Smooth muscle cell (in vitro differentiated cells): ENCODE data around the gene C5orf46. TPM values are rescaled to one million over a fixed set of nuclear protein-coding genes. Genes with fewer than 3 reads are reported as not detected.

Experiments
- DNase-seq: peaks from one replicate; lab custom pipeline; 2025; ENCODE audit not compliant: unreplicated experiment; lab: John Stamatoyannopoulos, UW
- H2AFZ ChIP-seq: fragments of 200-600 bp; sonication (generic); 2 replicates; pipeline ENCODE4 v1.6.0; 2016; ENCODE audit warnings: antibody characterized with exemption, low read depth, mild to moderate bottlenecking
- H3F3A ChIP-seq: fragments of 200-600 bp; sonication (generic); 2 replicates; pipeline ENCODE4 v1.6.0; 2017; ENCODE audit warnings: antibody characterized with exemption, low read depth
- H3K27ac ChIP-seq: fragments of 200-600 bp; sonication (generic); 2 replicates; pipeline ENCODE4 v1.5.1; 2016; ENCODE audit warnings: low read depth, mild to moderate bottlenecking
- H3K27me3 ChIP-seq: fragments of 200-600 bp; sonication (generic); 2 replicates; pipeline ENCODE4 v1.6.1; 2016; ENCODE audit warnings: low read depth, mild to moderate bottlenecking
- H3K36me3 ChIP-seq: fragments of 200-600 bp; sonication (generic); 2 replicates; pipeline ENCODE4 v1.5.1; 2016; ENCODE audit warnings: low read depth
- H3K4me1 ChIP-seq: fragments of 200-600 bp; sonication (generic); 2 replicates; pipeline ENCODE4 v1.5.1; 2016; ENCODE audit warnings: low read depth
- H3K4me2 ChIP-seq: fragments of 200-600 bp; sonication (generic); 2 replicates; pipeline ENCODE4 v1.6.0; 2016; ENCODE audit warnings: mild to moderate bottlenecking
- H3K4me3 ChIP-seq: fragments of 200-600 bp; sonication (generic); 2 replicates; pipeline ENCODE4 v1.5.1; 2016; ENCODE audit warnings: mild to moderate bottlenecking
- H3K79me2 ChIP-seq: fragments of 200-600 bp; sonication (generic); 2 replicates; pipeline ENCODE4 v1.6.0; 2016; ENCODE audit warnings: low read depth, mild to moderate bottlenecking
- H3K9ac ChIP-seq: fragments of 200-600 bp; sonication (generic); 2 replicates; pipeline ENCODE4 v1.6.0; 2016; ENCODE audit warnings: low read depth
- H3K9me3 ChIP-seq: fragments of 200-600 bp; sonication (generic); replicated peaks from 2 replicates; pipeline ENCODE4 v1.5.1; 2016; ENCODE audit warnings: low read depth
- H4K20me1 ChIP-seq: fragments of 200-600 bp; sonication (generic); 2 replicates; pipeline ENCODE4 v1.6.0; 2016; ENCODE audit warnings: low read depth
- CTCF ChIP-seq: fragments of 200-600 bp; sonication (generic); IDR thresholded peaks from 2 replicates; pipeline ENCODE4 v1.5.1; 2017; ENCODE audit warnings: borderline replicate concordance, mild to moderate bottlenecking, antibody characterized with exemption; ENCODE audit not compliant: insufficient read depth, poor library complexity, severe bottlenecking
- WGBS: methylation state at CpG from one replicate; pipeline ENCODE4 v1.1.7; 2016; ENCODE audit warnings: low lambda C conversion rate; 5-methylcytosine and 5-hydroxymethylcytosine counted together
- polyA plus RNA-seq: library from polyadenylated mRNA; unstranded; fragments of >200 nt; fragmentation: Nextera tagmentation; extraction: Ambion mirVana; gene quantifications from 2 replicates; pipeline ENCODE4 v1.2.1, GENCODE V29; 2016
- total RNA-seq: library from RNA; depleted of rRNA; stranded (reverse); fragments of >200 nt; gene quantifications from 2 replicates; pipeline ENCODE4 v1.2.3, GENCODE V29; 2014

C5orf46 gene
- total and polyA plus RNA-seq, 2 experiments from 2014 or later, result 10.2 to 27.1 TPM

GRCh38 chr5:147879784-147880183 is 26.6 kb downstream of the C5orf46 start:
- no peaks in the 10 kb centered on the region for H3F3A ChIP-seq
- no peaks in the 10 kb centered on the region for H3K79me2 ChIP-seq
- no peak overlapping the region for H3K4me3 ChIP-seq
- H3K4me2 ChIP-seq, result no peak overlapping the region
- WGBS, result 97% methylated on average over 3 of the region's 3 CpGs
- no peak overlapping the region for H3K27ac ChIP-seq
- peaks cover 89% of the 10 kb centered on the region for H3K27me3 ChIP-seq
- no peaks in the 10 kb centered on the region for H3K9me3 ChIP-seq
- TF ChIP-seq CTCF, result no peak
- DNase-seq, result no peak
- H3K36me3 ChIP-seq, result no peaks in the 10 kb centered on the region
- H3K9ac ChIP-seq, result no peak overlapping the region
- H3K4me1 ChIP-seq, result peaks cover 2% of the 10 kb centered on the region
- H4K20me1 ChIP-seq, result no peaks in the 10 kb centered on the region
- no peak overlapping the region for H2AFZ ChIP-seq

DNA sequence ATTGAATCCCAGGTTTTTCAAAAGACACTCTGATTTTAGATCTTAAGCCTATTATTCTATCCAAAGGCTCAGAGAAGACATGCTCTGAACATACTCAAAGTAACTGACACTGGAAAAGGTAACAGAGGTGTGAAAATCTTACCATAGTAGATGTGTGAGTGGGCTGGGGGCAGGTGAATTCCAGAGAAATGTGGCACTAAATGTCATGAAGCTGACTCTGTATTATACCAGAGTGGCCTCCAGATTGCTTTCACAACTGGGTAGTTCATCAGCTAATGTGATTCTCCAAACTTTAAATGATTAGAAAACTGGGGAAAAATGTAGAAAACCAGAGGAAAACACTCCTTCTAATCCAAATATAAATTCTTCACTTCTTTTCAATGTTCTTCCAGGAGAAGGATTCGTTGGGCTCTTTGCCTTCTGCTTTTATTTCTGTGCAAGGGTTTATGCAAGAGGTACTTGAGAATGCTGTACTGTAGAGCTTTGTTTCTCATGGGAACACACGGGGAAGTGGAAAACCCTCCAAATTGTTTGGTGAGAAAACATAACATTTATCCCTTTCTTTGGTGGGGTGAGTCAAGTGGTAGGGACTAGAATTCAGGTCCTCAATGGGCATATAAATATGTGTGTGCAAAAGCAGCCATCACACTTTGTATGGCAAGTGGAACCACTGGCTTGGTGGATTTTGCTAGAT is 28.1 kb downstream of the C5orf46 start, which contains the start of gene SCGB3A2:
SCGB3A2 (plus strand) TSS at position 646 of the 694 bp plus-strand sequence. CDS start 93 bp downstream, outside the sequence.
- Histone ChIP-seq H3K36me3 (no peaks in the 10 kb centered on the region), H3K4me1 (peaks cover 6% of the 10 kb centered on the region), H3K4me2 (no peak within 1 kb of the TSS), H3F3A (no peaks in the 10 kb centered on the region), H4K20me1 (no peaks in the 10 kb centered on the region), H3K79me2 (no peaks in the 10 kb centered on the region), H3K4me3 (no peak within 1 kb of the TSS), H3K9me3 (no peaks in the 10 kb centered on the region), H3K27ac (no peak within 1 kb of the TSS), H3K27me3 (peaks cover 89% of the 10 kb centered on the region), H2AFZ (no peak within 1 kb of the TSS), H3K9ac (no peak within 1 kb of the TSS)
- WGBS, result 79% methylated on average over 2 of the region's 2 CpGs
- DNase-seq, result no peak
- no peak for TF ChIP-seq CTCF

DNA sequence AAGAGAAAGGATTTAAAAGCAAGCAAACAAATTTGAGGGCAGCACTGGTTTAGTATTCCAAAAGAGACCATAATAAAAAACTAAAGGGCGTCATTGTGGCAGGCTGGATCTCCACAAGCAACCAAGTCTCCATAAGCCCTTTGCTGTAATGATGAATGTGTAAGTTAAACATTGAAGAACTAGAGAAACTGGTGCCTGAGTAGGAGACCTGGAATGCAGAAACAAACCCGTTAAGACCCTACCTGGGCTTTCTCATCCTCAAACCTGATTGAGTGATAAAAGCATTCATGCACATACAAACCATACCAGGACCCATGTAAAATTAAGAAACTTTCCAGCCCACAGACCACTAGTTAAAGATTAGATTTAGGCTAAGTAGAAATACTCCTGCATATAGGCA is 29.7 kb downstream of the C5orf46 start:
- no peaks in the 10 kb centered on the region for H4K20me1 ChIP-seq
- no peak overlapping the region for H2AFZ ChIP-seq
- peaks cover 6% of the 10 kb centered on the region for H3K4me1 ChIP-seq
- H3K36me3 ChIP-seq, result no peaks in the 10 kb centered on the region
- 59% methylated on average over 2 of the region's 2 CpGs for WGBS
- peaks cover 100% of the 10 kb centered on the region for H3K27me3 ChIP-seq
- no peaks in the 10 kb centered on the region for H3F3A ChIP-seq
- H3K9ac ChIP-seq, result no peak overlapping the region
- no peak for DNase-seq
- no peak for TF ChIP-seq CTCF
- H3K4me3 ChIP-seq, result no peak overlapping the region
- H3K9me3 ChIP-seq, result no peaks in the 10 kb centered on the region
- H3K27ac ChIP-seq, result no peak overlapping the region
- no peak overlapping the region for H3K4me2 ChIP-seq
- no peaks in the 10 kb centered on the region for H3K79me2 ChIP-seq

DNA sequence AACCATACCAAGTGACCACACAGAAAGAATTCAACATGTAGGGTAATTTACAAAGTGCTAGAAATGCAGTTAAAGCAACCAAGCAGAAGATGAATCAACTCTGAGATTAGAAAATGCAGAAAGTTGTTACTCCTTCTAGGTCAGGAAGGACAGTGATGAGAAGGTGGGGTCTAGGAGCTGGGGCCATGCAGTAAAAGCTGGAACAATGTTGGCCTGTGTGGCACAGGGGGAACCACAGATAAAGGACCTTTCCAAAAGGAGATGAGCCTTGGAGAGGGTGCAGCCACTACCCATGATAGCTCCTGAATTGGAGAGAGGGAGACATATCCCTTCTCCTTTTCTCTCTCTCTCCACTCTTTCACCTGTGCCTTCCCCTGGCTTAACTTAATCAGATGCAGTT is 30.2 kb downstream of the C5orf46 start:
- H3K4me1 ChIP-seq, result peaks cover 6% of the 10 kb centered on the region
- no peak for TF ChIP-seq CTCF
- no peak overlapping the region for H3K9ac ChIP-seq
- no peaks in the 10 kb centered on the region for H3K79me2 ChIP-seq
- H3K4me3 ChIP-seq, result no peak overlapping the region
- no peak overlapping the region for H2AFZ ChIP-seq
- H3K9me3 ChIP-seq, result no peaks in the 10 kb centered on the region
- no peak overlapping the region for H3K27ac ChIP-seq
- no peak for DNase-seq
- H3K27me3 ChIP-seq, result peaks cover 99% of the 10 kb centered on the region
- no peak overlapping the region for H3K4me2 ChIP-seq
- H3K36me3 ChIP-seq, result no peaks in the 10 kb centered on the region
- H4K20me1 ChIP-seq, result no peaks in the 10 kb centered on the region
- no peaks in the 10 kb centered on the region for H3F3A ChIP-seq
